Vagina (tissue), 2 donors: ENCODE results near the gene EMC10. TPM values are rescaled to one million over a fixed set of nuclear protein-coding genes. Genes with fewer than 3 reads are reported as not detected.

Experiments used
- DNase-seq, 2 donors: peaks; one replicate each; pipeline ENCODE4 v3.0.0-alpha.2; 2017; ENCODE audit errors: extremely low spot score in 2 of 2
- H3K27ac ChIP-seq: fragments of 200-600 bp; sonication (generic); one replicate; pipeline ENCODE4 v1.5.1; 2019
- H3K27me3 ChIP-seq: fragments of 200-600 bp; sonication (generic); one replicate; pipeline ENCODE4 v1.5.1; 2019
- H3K36me3 ChIP-seq, 2 donors: fragments of 200-600 bp; sonication (generic); one replicate each; pipeline ENCODE4 v1.5.1; 2017 to 2019
- H3K4me1 ChIP-seq: fragments of 200-600 bp; sonication (generic); one replicate; pipeline ENCODE4 v1.5.1; 2019
- H3K4me3 ChIP-seq, 2 donors: fragments of 200-600 bp; sonication (generic); 1 replicate in 1 of 2; 2 replicates in 1 of 2; pipeline ENCODE4 v1.5.1; 2016 to 2019
- H3K9me3 ChIP-seq: fragments of 200-600 bp; sonication (generic); one replicate; pipeline ENCODE4 v1.5.1; 2019
- POLR2A ChIP-seq, 2 donors: fragments of 450-650 bp; IDR thresholded peaks; one replicate each; pipeline ENCODE4 v1.6.1; 2017; ENCODE audit warnings: antibody characterized with exemption in 2 of 2, mild to moderate bottlenecking in 2 of 2, moderate library complexity in 2 of 2
- POLR2AphosphoS5 ChIP-seq, 2 donors: sonication (generic); formaldehyde crosslinking; IDR thresholded peaks; one replicate each; pipeline ENCODE4 v1.9.0; 2017; ENCODE audit warnings: antibody characterized with exemption in 2 of 2, mild to moderate bottlenecking in 2 of 2, low read depth in 1 of 2; ENCODE audit not compliant: insufficient read depth in 1 of 2
- intact Hi-C: fragments of 100-400 bp; cut with DNase I; formaldehyde crosslinking; loops from one replicate; pipeline ENCODE4 v1.15.1; 2023
- total RNA-seq: library from RNA; depleted of rRNA; stranded (reverse); fragments of >200 nt; gene quantifications from one replicate; pipeline ENCODE4 v1.2.3, GENCODE V29; 2016
- TF ChIP-seq, protein P1 (sequence below), 3 experiments: fragments of 450-650 bp in 2 of 3; fragments of 200-600 bp in 1 of 3; sonication (generic) in 1 of 3; IDR thresholded peaks; one replicate each; pipeline ENCODE4 v1.5.1; 2017 to 2019; ENCODE audit warnings: antibody characterized with exemption in 3 of 3, mild to moderate bottlenecking in 2 of 3, moderate library complexity in 2 of 3

The EMC10 gene
- total RNA-seq, 1 donor from 2014 or later: 33.1 TPM

DNA sequence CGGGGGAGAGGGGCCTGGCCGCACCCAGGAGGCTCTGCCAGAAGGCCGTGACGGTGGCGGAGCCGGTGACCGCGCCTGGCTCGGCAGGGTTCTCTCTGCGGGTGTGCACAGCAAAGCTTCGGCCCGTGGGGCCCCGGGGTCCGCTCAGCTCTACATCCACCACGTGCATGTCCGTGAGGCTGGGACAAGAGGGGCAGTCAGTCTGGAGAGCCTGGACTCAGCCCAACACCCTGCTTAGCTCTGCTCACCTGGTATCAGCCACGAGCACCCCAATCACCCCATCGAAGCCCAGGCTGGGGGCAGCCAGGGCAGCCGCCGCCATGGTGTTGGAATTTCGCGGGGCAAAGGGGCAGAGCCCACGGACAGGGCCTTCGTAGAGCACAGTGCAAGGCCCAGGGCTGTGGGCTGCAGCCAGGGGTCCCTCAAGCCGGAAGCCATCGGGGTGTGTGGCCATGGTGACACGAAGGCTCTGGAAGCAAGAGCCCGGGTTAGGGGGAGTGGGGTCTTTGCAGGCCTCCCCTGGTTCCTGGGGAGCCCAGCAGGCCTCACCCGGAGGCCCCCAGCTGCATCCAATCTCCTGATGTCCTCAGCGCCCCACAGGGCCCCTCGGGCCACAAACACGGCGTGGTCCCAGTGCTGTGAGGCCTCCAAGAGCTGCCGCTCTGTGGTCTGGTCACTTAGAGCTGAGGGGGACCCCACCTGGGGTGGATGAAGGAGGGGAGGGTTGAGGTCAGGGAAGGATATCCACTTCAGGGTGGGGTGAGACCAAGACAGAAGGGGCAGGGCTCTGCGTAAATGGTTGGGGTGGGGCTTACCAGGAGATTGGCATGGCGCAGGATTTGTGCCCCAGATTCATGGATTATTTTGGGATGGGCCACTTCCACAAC lies 36.0 kb downstream of the EMC10 start:
- Histone ChIP-seq H3K9me3 (no peaks in the 10 kb centered on the region), H3K27me3 (no peaks in the 10 kb centered on the region), H3K27ac (no peak overlapping the region), H3K36me3 (no peaks in the 10 kb centered on the region), H3K4me3 (peak overlapping the region in 1 of 2 donors; percentile 64), H3K4me1 (peaks cover 10% of the 10 kb centered on the region)
- DNase-seq: no peak
- intact Hi-C loops: no loop called here
- no peak for TF ChIP-seq POLR2A (IDR thresholded peaks at IDR 0.05)
- no peak for TF ChIP-seq POLR2AphosphoS5 (IDR thresholded peaks at IDR 0.05; ENCODE audit: insufficient read depth in 1 of 2, low read depth in 1 of 2)
- TF ChIP-seq, protein P1, sequence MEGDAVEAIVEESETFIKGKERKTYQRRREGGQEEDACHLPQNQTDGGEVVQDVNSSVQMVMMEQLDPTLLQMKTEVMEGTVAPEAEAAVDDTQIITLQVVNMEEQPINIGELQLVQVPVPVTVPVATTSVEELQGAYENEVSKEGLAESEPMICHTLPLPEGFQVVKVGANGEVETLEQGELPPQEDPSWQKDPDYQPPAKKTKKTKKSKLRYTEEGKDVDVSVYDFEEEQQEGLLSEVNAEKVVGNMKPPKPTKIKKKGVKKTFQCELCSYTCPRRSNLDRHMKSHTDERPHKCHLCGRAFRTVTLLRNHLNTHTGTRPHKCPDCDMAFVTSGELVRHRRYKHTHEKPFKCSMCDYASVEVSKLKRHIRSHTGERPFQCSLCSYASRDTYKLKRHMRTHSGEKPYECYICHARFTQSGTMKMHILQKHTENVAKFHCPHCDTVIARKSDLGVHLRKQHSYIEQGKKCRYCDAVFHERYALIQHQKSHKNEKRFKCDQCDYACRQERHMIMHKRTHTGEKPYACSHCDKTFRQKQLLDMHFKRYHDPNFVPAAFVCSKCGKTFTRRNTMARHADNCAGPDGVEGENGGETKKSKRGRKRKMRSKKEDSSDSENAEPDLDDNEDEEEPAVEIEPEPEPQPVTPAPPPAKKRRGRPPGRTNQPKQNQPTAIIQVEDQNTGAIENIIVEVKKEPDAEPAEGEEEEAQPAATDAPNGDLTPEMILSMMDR (IDR thresholded peaks at IDR 0.05): no peak

- DNase-seq: no peak
Observed at GRCh38 chr19:50512999-50513745, 36.9 kb downstream of the EMC10 start.

GRCh38 chr19:50513746-50514345 lies 37.5 kb downstream of the EMC10 start, which contains the start of gene ASPDH:
TSS of gene ASPDH (minus strand) at chr19:50513913. CDS start at chr19:50513823, 90 bp downstream.
- intact Hi-C loops: no loop called here
- H3K4me3 ChIP-seq: no peak within 1 kb of the TSS
- no peaks in the 10 kb centered on the region for H3K27me3 ChIP-seq
- no peak within 1 kb of the TSS for H3K27ac ChIP-seq
- no peaks in the 10 kb centered on the region for H3K9me3 ChIP-seq
- H3K36me3 ChIP-seq: no peaks in the 10 kb centered on the region
- DNase-seq: peak in 1 of 2 donors; percentile 78
- TF ChIP-seq POLR2A (IDR thresholded peaks at IDR 0.05): no peak
- TF ChIP-seq, protein P1 (IDR thresholded peaks at IDR 0.05): no peak
- no peak for TF ChIP-seq POLR2AphosphoS5 (IDR thresholded peaks at IDR 0.05; ENCODE audit: insufficient read depth in 1 of 2, low read depth in 1 of 2)
- H3K4me1 ChIP-seq: peaks cover 10% of the 10 kb centered on the region

More at GRCh38 chr19:50512999-50513745, 36.9 kb downstream of the EMC10 start:
- peaks cover 10% of the 10 kb centered on the region for H3K4me1 ChIP-seq
- intact Hi-C loops: no loop called here
- no peak overlapping the region for H3K4me3 ChIP-seq
- no peak overlapping the region for H3K27ac ChIP-seq
- H3K27me3 ChIP-seq: no peaks in the 10 kb centered on the region
- no peaks in the 10 kb centered on the region for H3K36me3 ChIP-seq
- no peaks in the 10 kb centered on the region for H3K9me3 ChIP-seq
- TF ChIP-seq POLR2A (IDR thresholded peaks at IDR 0.05) (no peak), POLR2AphosphoS5 (IDR thresholded peaks at IDR 0.05; ENCODE audit: insufficient read depth in 1 of 2, low read depth in 1 of 2) (no peak)
- TF ChIP-seq, protein P1 (IDR thresholded peaks at IDR 0.05): no peak

DNA sequence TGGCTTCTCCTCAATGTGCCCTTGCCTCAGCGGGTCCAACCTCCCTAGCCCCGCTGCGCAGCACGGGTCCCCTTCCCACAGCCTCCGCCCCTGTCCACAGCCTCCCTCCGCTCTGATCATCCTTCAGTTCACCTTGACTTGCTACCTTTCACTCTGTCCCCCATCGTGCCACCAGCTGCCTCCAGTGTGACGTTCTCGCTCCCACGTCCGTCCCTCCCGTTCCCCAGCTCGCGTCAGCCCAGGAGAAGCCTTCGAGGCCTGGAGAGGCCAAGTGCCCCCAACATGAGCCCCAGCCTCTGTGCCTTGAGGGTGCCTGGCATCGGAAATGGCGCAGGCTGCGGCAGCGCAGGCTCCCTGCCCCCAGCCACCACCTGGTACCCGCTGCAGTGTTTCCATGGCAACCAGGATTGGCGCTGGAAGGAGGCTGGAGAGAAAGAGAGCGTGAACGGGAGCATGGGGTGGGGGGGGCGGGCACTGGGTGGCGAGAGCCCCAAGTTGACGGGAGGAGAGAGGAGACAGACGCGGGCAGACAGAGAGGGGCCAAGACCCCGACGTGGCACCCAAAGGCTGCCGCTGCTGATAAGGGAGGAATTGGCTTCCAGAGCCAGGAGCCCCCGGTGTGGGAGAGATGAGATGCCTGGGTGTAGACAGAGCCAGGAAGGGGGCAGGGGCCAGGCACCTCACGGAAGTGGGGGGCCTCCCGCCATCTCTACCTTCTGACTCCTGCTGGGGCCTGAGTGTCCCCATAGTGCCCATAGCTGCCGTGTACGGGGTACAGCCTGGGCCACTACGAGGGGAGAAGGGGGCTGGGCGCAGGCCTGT lies 38.2 kb downstream of the EMC10 start:
- DNase-seq: no peak
- no peak overlapping the region for H3K4me3 ChIP-seq
- TF ChIP-seq, protein P1 (IDR thresholded peaks at IDR 0.05): no peak
- TF ChIP-seq POLR2AphosphoS5 (IDR thresholded peaks at IDR 0.05; ENCODE audit: insufficient read depth in 1 of 2, low read depth in 1 of 2): no peak
- no peak for TF ChIP-seq POLR2A (IDR thresholded peaks at IDR 0.05)
- H3K36me3 ChIP-seq: no peaks in the 10 kb centered on the region
- no peaks in the 10 kb centered on the region for H3K27me3 ChIP-seq
- peaks cover 10% of the 10 kb centered on the region for H3K4me1 ChIP-seq
- no peaks in the 10 kb centered on the region for H3K9me3 ChIP-seq
- intact Hi-C loops: no loop called here
- H3K27ac ChIP-seq: no peak overlapping the region
